Fibroblast of gingiva (primary cell): ENCODE measurements around the gene LAMTOR4.

ENCODE experiments used
- DNase-seq: peaks from one replicate; pipeline ENCODE4 v3.0.0-alpha.2; 2011; ENCODE audit warnings: low read depth

LAMTOR4 gene

DNA sequence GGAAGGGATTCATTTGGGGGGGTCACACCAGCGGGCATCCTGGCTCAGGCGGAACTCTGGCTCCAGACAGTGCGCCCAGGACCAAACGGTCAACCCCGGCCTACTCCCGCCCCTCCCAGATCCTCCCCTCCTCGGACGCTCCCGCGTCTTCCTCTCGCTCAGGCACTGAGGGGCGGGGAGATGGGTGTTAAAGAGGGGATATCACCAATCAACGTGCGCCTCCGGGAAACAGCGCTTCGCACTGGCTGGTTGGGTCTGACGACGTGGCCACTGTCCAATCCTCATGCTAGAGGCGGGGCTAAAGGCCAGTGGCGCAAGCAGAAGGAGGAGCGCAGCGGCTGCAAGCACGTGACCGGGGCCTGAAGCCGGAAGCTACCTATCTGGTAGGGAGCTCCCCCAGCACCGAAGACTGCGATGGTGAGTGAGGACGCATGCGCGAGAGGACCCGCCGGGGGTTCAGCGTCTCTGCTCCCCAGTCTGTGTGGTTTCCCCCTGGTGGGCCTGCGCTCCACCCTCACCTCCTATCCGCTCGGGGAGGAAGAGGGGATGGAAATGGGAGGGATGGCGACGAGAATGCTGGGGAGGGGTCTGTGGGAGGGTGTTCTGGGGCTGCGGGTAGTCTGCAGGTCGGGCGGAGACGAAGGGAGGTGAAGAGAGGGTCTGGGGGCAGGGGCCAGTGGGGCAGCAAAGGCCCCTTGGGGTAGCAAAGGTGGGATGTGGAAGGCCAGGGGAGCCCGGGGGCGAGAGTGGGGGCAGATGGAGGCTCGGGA is at the start of gene LAMTOR4:
LAMTOR4 (plus strand) TSS at position 360 of the 770 bp plus-strand sequence; CDS start at position 415, 55 bp downstream.
- DNase-seq = peak; percentile 99

GRCh38 chr7:100099452-100099851 is 49.3 kb upstream of the LAMTOR4 start:
- DNase-seq = no peak

DNA sequence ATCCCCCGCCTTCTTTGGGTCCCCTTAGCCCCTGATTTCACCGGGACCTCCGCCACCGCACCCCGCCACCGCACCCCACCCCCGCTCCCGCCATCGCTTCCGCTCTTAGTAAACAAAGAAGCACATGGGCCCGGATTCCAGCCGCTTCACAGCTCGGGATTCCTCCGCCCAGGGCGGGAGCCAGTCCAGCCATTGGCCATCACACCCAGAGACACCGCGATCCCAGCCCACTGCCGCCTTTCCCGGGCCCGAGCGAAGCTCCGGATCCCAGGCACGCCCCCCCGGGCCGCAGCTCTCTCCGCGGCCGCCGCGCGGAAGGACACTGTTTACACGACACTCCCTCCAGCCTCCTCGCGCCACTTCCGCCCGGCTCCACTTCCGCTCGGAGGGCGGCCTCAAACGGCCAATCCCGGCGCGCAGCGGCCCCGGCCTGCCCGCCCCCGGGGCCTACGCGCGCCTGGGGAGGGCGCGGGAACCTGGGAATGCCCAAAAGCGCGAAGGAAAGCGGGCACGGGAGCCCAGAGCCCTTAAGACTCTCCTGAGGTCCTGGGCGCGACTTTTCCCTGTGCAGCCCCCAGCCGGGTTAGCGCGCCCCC is 48.2 kb upstream of the LAMTOR4 start:
- DNase-seq = peak; percentile 100

DNA sequence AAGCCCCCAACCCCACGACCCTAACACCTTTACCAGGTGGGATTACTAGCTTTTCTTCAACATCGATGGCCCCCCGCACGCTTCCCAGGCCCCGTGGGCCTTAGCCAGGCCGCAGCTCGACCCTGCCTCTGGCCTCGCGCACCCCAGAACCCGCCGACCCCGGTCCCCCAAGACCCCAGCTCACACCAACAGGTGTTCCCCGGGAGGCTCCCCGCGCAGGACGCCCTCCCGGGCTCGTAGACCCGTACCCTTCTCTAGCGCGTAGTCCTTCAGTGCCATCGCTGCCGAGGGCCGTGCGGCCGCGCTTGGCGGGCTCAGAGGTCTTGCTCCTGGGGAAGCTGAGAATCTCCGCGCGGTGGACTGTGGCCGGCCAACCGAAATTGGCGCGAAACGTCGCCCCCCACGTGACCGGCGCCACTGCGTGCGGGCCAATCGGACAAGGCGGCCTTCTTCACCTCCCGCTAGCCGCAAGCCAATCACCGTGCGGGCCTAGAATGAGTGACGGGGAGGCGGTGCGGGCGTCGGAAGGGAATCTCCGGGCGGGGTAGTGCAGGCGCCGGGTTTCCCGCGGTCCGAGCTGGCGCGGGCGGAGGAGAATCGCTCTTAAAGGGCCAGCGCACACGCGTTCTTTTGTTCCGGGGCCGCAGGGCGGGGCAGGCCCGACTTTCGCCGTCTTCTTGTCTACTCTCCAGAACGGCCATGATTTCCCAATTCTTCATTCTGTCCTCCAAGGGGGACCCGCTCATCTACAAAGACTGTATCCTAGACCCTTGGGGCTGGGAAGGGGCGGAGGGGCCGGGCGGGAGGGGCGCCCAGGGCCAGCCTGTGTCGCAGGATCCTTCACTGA is 47.5 kb upstream of the LAMTOR4 start, which contains the start of the genes AP4M1 and MCM7:
AP4M1 (plus strand) TSS at position 628 of the 847 bp plus-strand sequence; CDS start at position 700, 72 bp downstream.
MCM7 (minus strand) TSS at position 382 of the 847 bp plus-strand sequence; CDS start at position 279, 103 bp downstream.
- DNase-seq = peak; percentile 100

- DNase-seq = no peak
Measured at GRCh38 chr7:100102950-100103840, 45.5 kb upstream of the LAMTOR4 start.

GRCh38 chr7:100105534-100105933 is 43.2 kb upstream of the LAMTOR4 start:
- no peak for DNase-seq

DNA sequence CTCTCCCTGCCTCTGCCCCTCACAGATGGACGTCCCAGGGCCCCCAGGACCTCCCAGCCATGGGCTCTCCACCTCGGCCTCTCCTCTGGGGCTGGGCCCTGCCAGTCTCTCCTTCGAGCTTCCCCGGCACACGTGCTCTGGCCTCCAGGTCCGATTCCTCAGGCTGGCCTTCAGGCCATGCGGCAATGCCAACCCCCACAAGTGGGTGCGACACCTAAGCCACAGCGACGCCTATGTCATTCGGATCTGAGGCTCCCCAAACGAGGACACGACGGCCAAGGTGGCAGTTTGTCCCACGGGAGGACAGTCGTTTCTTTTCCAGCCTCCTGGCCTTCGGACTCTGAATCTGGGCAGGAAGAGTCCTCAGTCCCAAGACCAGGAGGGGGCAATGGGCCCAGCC is 42.1 kb upstream of the LAMTOR4 start:
- DNase-seq = no peak

DNA sequence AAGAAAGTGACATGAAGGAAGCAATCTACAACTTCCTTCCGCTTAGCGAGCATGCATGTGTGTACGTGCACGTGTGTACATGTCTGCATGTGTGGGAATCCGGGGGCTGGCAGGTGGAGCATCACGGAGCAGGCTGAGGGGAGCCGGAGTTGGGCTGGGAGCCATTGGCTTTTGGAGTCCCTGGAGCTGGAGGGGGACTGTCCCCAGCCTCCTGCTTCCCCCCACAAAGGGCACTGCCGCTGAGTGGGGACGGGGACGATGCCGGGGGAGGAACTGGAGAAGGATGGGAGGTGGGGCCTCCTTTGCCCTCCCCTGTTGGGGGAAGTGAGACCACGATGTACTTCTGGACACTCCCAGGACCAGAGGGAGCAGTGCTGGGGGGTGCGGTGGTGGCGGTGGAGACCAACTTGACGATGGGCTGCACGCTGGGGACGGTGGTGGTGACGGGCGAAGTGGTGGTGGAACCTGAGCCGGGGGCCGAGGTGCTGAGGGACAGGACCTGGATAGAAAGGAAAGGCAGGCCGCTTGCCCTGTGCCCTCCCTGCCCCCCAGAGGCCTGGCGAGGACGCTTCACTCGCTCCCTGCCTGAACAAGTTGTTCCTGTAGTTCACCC is 41.5 kb upstream of the LAMTOR4 start:
- DNase-seq = no peak

GRCh38 chr7:100107890-100108289 is 40.8 kb upstream of the LAMTOR4 start:
- DNase-seq = no peak

GRCh38 chr7:100109521-100110163 is 39.1 kb upstream of the LAMTOR4 start:
- DNase-seq = no peak

- no peak for DNase-seq
Measured at GRCh38 chr7:100111156-100111555, 37.6 kb upstream of the LAMTOR4 start.

DNA sequence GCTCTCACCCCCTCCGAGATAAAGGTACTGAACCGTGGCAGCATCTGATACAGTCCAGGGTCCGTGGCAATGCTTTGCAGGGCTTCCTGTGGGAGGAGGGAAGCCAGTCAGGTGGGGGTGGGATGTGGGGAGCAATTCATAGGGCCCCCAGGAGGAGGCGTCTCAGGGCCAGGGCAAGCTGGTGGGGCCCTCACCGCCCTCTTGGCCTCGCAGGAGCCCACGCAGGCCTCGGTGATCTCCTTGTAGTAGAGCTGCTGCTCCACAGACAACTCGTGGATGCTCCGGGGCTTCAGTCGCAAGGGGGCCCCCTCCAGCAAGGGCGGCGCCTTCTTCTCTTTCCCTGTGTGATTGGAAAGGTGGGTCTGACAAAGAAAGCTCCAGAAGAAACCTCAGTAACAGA is 36.8 kb upstream of the LAMTOR4 start:
- no peak for DNase-seq

GRCh38 chr7:100115026-100115425 is 33.7 kb upstream of the LAMTOR4 start:
- no peak for DNase-seq

GRCh38 chr7:100118388-100119071 is 30.2 kb upstream of the LAMTOR4 start:
- no peak for DNase-seq

- DNase-seq = peak; percentile 93
Measured at GRCh38 chr7:100119072-100119969, 29.4 kb upstream of the LAMTOR4 start, which contains the start of the genes CNPY4 and TAF6. Gene CNPY4 (plus strand): TSS chr7:100119634. CDS start chr7:100119745, 111 bp downstream. Gene TAF6 (minus strand): TSS chr7:100119358. CDS start chr7:100114209, 5,149 bp downstream.

GRCh38 chr7:100119970-100120732 is 28.6 kb upstream of the LAMTOR4 start:
- DNase-seq = peak; percentile 58

DNA sequence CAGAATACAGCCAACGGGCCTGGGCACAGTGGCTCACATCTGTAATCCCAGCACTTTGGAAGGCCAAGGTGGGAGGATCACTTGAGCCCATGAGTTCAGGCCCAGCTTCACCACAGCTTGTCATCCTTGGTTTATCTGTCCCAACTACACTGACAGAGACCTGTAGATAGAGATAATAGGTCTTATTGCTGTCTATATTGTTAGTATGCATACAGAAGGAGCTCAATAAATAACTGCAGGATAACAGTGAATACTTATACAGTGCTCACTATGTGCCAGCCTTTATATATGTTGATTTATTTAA is 28.0 kb upstream of the LAMTOR4 start:
- no peak for DNase-seq

GRCh38 chr7:100122067-100122466 is 26.7 kb upstream of the LAMTOR4 start:
- no peak for DNase-seq
